ENCODE measurements around the gene EFCAB12. TPM values are rescaled to one million over a fixed set of nuclear protein-coding genes. Genes with fewer than 3 reads are reported as not detected.

The EFCAB12 gene
- total RNA-seq, 1 experiment from 2014 or later = 2.2 TPM

GRCh38 chr3:129378949-129379348, 49.5 kb downstream of the EFCAB12 start:
- no peaks in the 10 kb centered on the region for H3F3A ChIP-seq (ENCODE audit: insufficient read depth, low read depth)
- BruUV-seq (replicated peaks) = TSS peak; percentile 5
- H4K20me1 ChIP-seq (ENCODE audit: insufficient read depth) = no peaks in the 10 kb centered on the region
- H3K9me3 ChIP-seq (ENCODE audit: insufficient read depth, low read depth) = no peaks in the 10 kb centered on the region
- H3K27me3 ChIP-seq (ENCODE audit: insufficient read depth, low read depth) = no peaks in the 10 kb centered on the region
- no peaks in the 10 kb centered on the region for H3K4me1 ChIP-seq (replicated peaks; ENCODE audit: insufficient read depth)
- H3K79me2 ChIP-seq (ENCODE audit: low read depth) = no peaks in the 10 kb centered on the region
- no peaks in the 10 kb centered on the region for H3K9me2 ChIP-seq (ENCODE audit: insufficient read depth)
- no peaks in the 10 kb centered on the region for H3K36me3 ChIP-seq (ENCODE audit: low read depth)
- DNase-seq = no peak
- no peak overlapping the region for H3K27ac ChIP-seq
- CTCF ChIA-PET = no interaction called here
- intact Hi-C loops (cut with micrococcal nuclease; ENCODE audit: unreplicated experiment) = no loop called here
- TF ChIP-seq CTCF (conservative IDR thresholded peaks at IDR 0.05) (no peak), EZH2 (IDR thresholded peaks at IDR 0.05; ENCODE audit: low read depth) (no peak)
- POLR2A ChIA-PET (ENCODE audit: unreplicated experiment) = interaction anchor here (0.7 kb wide), 1 partner anchor 347 kb away, joined by 3 read pairs; no protein-coding TSS in a partner anchor
- no peak overlapping the region for H2AFZ ChIP-seq
- no peak overlapping the region for H3K4me2 ChIP-seq
- no peak overlapping the region for H3K4me3 ChIP-seq

GRCh38 chr3:129377615-129378014, 50.8 kb downstream of the EFCAB12 start:
- Histone ChIP-seq H3F3A (ENCODE audit: insufficient read depth, low read depth) (no peaks in the 10 kb centered on the region; the same call in 1 of the 2 replicates), H3K4me1 (replicated peaks; ENCODE audit: insufficient read depth) (no peaks in the 10 kb centered on the region), H3K4me3 (no peak overlapping the region), H3K36me3 (ENCODE audit: low read depth) (no peaks in the 10 kb centered on the region), H3K27ac (no peak overlapping the region), H2AFZ (no peak overlapping the region), H3K79me2 (ENCODE audit: low read depth) (no peaks in the 10 kb centered on the region), H3K9me3 (ENCODE audit: insufficient read depth, low read depth) (no peaks in the 10 kb centered on the region), H4K20me1 (ENCODE audit: insufficient read depth) (no peaks in the 10 kb centered on the region), H3K4me2 (no peak overlapping the region), H3K9me2 (ENCODE audit: insufficient read depth) (no peaks in the 10 kb centered on the region), H3K27me3 (ENCODE audit: insufficient read depth, low read depth) (no peaks in the 10 kb centered on the region)
- TF ChIP-seq EZH2 (IDR thresholded peaks at IDR 0.05; ENCODE audit: low read depth) (no peak), CTCF (conservative IDR thresholded peaks at IDR 0.05) (no peak)
- DNase-seq = no peak
- no TSS peak for BruUV-seq (replicated peaks)
- POLR2A ChIA-PET (ENCODE audit: unreplicated experiment) = no interaction called here
- CTCF ChIA-PET = no interaction called here
- intact Hi-C loops (cut with micrococcal nuclease; ENCODE audit: unreplicated experiment) = no loop called here

- no peak for DNase-seq
- no peaks in the 10 kb centered on the region for H3K79me2 ChIP-seq (ENCODE audit: low read depth)
- TF ChIP-seq CTCF (conservative IDR thresholded peaks at IDR 0.05) (no peak), EZH2 (IDR thresholded peaks at IDR 0.05; ENCODE audit: low read depth) (no peak)
- H3K27ac ChIP-seq = no peak overlapping the region
- H2AFZ ChIP-seq = no peak overlapping the region
- no peak overlapping the region for H3K4me3 ChIP-seq
- intact Hi-C loops (cut with micrococcal nuclease; ENCODE audit: unreplicated experiment) = no loop called here
- no peaks in the 10 kb centered on the region for H3K9me3 ChIP-seq (ENCODE audit: insufficient read depth, low read depth)
- H3K27me3 ChIP-seq (ENCODE audit: insufficient read depth, low read depth) = no peaks in the 10 kb centered on the region
- no peak overlapping the region for H3K4me2 ChIP-seq
- H3K36me3 ChIP-seq (ENCODE audit: low read depth) = no peaks in the 10 kb centered on the region
- CTCF ChIA-PET = no interaction called here
- no peaks in the 10 kb centered on the region for H3K9me2 ChIP-seq (ENCODE audit: insufficient read depth)
- POLR2A ChIA-PET (ENCODE audit: unreplicated experiment) = no interaction called here
- no TSS peak for BruUV-seq (replicated peaks)
- H3K4me1 ChIP-seq (replicated peaks; ENCODE audit: insufficient read depth) = no peaks in the 10 kb centered on the region
- H3F3A ChIP-seq (ENCODE audit: insufficient read depth, low read depth) = peaks cover 3% of the 10 kb centered on the region; the same call in 1 of the 2 replicates
- H4K20me1 ChIP-seq (ENCODE audit: insufficient read depth) = no peaks in the 10 kb centered on the region
These were observed 53.3 kb downstream of the EFCAB12 start for GRCh38 chr3:129375099-129375498.
